NOMO-1 treated with dmso at 0.1 percent for 144 hours (cell line): ENCODE results near the gene ZNF300.
"Not testable (repeated sequence)": the region's sequence is repeated elsewhere in the genome, so short reads cannot be mapped to it uniquely, and the experiment has no call there.

ENCODE experiments used
- DNase-seq: peaks from one replicate; lab custom pipeline; 2025; ENCODE audit not compliant: unreplicated experiment; lab: John Stamatoyannopoulos, UW

Gene ZNF300

DNA sequence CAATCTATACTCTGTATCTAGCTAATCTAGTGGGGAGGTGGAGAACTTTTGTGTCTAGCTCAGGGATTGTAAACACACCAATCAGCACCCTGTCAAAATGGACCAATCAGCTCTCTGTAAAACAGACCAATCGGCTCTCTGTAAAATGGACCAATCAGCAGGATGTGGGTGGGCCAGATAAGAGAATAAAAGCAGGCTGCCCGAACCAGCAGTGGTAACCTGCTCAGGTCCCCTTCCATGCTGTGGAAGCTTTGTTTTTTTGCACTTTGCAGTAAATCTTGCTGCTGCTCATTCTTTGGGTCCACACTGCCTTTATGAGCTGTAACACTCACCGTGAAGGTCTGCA lies 58.5 kb downstream of the ZNF300 start, which contains the start of gene IRGM:
IRGM (plus strand) TSS at position 214 of the 346 bp plus-strand sequence. CDS start 1,603 bp downstream, outside the sequence.
- not testable (repeated sequence) for DNase-seq

DNA sequence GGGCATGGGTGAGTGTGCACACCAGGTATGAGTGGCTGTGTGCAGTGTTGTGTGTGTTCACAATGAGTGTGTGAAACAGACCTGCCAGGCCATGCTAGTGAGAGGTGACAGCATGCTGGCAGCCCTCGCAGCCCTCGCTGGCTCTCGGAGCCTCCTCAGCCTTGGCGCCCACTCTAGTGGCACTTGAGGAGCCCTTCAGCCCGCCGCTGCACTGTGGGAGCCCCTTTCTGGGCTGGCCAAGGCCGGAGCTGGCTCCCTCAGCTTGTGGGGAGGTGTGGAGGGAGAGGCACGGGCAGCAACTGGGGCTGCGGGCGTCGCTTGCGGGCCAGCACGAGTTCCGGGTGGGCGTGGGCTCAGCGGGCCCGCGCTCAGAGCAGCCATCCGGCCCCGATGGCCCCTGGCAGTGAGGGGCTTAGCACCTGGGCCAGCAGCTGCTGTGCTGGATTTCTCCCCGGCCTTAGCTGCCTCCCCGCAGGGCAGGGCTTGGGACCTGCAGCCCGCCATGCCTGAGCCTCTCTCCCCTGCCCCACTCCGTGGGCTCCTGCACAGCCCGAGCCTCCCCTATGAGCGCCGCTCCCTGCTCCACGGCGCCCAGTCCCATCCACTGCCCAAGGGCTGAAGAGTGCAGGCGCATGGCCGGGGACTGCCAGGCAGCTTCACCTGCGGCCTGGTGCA lies 59.5 kb downstream of the ZNF300 start:
- DNase-seq: not testable (repeated sequence)
